Measurements from ENCODE around the gene SDHAF4. TPM values are rescaled to one million over a fixed set of nuclear protein-coding genes. Genes with fewer than 3 reads are reported as not detected.

Gene SDHAF4
- total and polyA plus RNA-seq, 10 of the 15 experiments (the other 5 are each of a cell fraction or from before 2014, with no cell fraction given), result 8.4 to 20.4 (median 15.6) TPM

- H3K9me3 ChIP-seq (replicated peaks; ENCODE audit: control insufficient read depth, insufficient read depth, low read length), result no peaks in the 10 kb centered on the region
- DNase-seq (ENCODE audit: low read depth, low spot score), result no peak
- no peak for TF ChIP-seq ZNF592 (IDR thresholded peaks at IDR 0.05)
- no peak for TF ChIP-seq CUX1 (IDR thresholded peaks at IDR 0.05; ENCODE audit: insufficient replicate concordance, low read depth, low read length)
- TF ChIP-seq MEF2A (IDR thresholded peaks at IDR 0.05; ENCODE audit: insufficient read depth, low read depth, low read length), result no peak
- TF ChIP-seq NRF1 (conservative IDR thresholded peaks at IDR 0.05; ENCODE audit: low read depth, low read length), result no peak
- TF ChIP-seq POLR2AphosphoS5 (IDR thresholded peaks at IDR 0.05; ENCODE audit: low read length), result no peak
- no peak for TF ChIP-seq POU2F2 (IDR thresholded peaks at IDR 0.05; ENCODE audit: borderline replicate concordance, low read depth, low read length)
- no peak for TF ChIP-seq NBN (IDR thresholded peaks at IDR 0.05)
- TF ChIP-seq CEBPB (IDR thresholded peaks at IDR 0.05; ENCODE audit: borderline replicate concordance in 1 of 2, low read depth in 2 of 2, low read length in 2 of 2), result no peak
- 92% methylated on average over 4 of the region's 4 CpGs for WGBS (ENCODE audit: insufficient coverage, insufficient replicate concordance, low lambda C conversion rate, missing lambda C conversion rate)
- H3K4me3 ChIP-seq, result no peak overlapping the region
- no peak overlapping the region for H3K4me2 ChIP-seq (ENCODE audit: control insufficient read depth, insufficient read depth)
- H3K27ac ChIP-seq (ENCODE audit: control insufficient read depth, insufficient read depth), result no peak overlapping the region
- in situ Hi-C loops (cut with MboI) (loop anchor here (25.0 kb wide), 1 partner anchor 362 kb away; no protein-coding TSS in a partner anchor), intact Hi-C loops (cut with micrococcal nuclease; ENCODE audit: unreplicated experiment) (no loop called here)
- BruUV-seq (replicated peaks), result no TSS peak
- SMC1A ChIA-PET (ENCODE audit: uncharacterized antibody, unreplicated experiment), result interaction anchor here (0.7 to 5.8 kb wide), 6 partner anchors 20 to 182 kb away, joined by 3 to 94 read pairs (median 4); no protein-coding TSS in a partner anchor
- no peaks in the 10 kb centered on the region for H3K27me3 ChIP-seq (replicated peaks in 1 of 2; ENCODE audit: control insufficient read depth in 2 of 2, insufficient read depth in 2 of 2, low read length in 1 of 2)
- RAD21 ChIA-PET (ENCODE audit: unreplicated experiment), result interaction anchor here (6.4 kb wide), 1 partner anchor 161 kb away, joined by 118 read pairs; no protein-coding TSS in a partner anchor
- H3K79me2 ChIP-seq (ENCODE audit: control insufficient read depth, insufficient read depth, low read length), result no peaks in the 10 kb centered on the region
- CTCF ChIA-PET, result interaction anchor here (0.9 to 8.7 kb wide), 5 partner anchors 13 to 360 kb away, joined by 3 to 163 read pairs (median 5); no protein-coding TSS in a partner anchor
- peaks cover 0 to 3% of the 10 kb centered on the region in 2 experiments; a peak in 1 of 4 replicates for H3K36me3 ChIP-seq (ENCODE audit: control insufficient read depth in 2 of 2, insufficient read depth in 2 of 2, low read length in 1 of 2)
- H3K9ac ChIP-seq (ENCODE audit: control insufficient read depth, insufficient read depth, low read length), result no peak overlapping the region
- no peak for FAIRE-seq
- no peak for ATAC-seq
- H4K20me1 ChIP-seq (ENCODE audit: control insufficient read depth, insufficient read depth), result no peaks in the 10 kb centered on the region
- POLR2A ChIA-PET, result no interaction called here
- no peak overlapping the region for H2AFZ ChIP-seq (ENCODE audit: control insufficient read depth, low read depth, low read length)
- no peaks in the 10 kb centered on the region for H3K4me1 ChIP-seq (ENCODE audit: control insufficient read depth, insufficient read depth, low read length)
Observed at GRCh38 chr6:70524721-70525286, 41.9 kb upstream of the SDHAF4 start.
